Measurements from ENCODE around the gene PPP1R14D.

DNA sequence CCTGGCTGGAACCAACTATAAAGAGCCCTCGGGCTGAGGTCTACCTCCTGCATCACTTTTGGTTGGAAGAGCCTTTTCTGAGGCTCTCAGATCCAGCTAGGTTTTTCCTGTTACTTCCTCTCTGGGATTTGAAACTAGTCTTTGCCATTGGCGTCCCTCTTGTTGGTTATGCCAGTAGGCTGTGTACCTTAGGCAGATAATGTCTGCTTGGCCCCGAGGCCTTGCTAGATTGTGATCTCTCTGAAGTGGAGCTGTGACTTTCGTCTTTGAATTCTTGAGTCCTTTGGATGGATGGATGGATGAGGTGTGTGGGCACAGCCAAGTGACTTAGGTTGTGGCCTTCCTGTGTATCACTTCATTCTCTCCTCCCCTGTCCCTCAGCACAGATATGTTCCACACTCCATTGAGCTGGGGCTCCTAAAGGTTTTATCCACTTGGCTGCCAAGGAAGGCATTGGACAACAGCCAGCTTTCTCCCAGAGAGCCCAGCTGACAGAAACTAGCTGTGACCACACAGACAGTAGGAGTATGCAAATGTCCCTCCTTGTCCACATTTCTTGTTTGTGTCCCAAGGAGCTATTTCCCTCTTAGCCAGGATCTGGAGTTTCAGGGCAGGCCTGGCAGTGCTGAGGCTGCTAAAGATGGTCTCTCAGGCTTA is 13.3 kb downstream of the PPP1R14D start:
- no peak for TF ChIP-seq SIN3A (IDR thresholded peaks at IDR 0.05; ENCODE audit: low read depth)
- no peak for TF ChIP-seq EZH2phosphoT487 (IDR thresholded peaks at IDR 0.05; ENCODE audit: borderline replicate concordance)
- TF ChIP-seq YY1 (IDR thresholded peaks at IDR 0.05; ENCODE audit: extremely low read depth, insufficient replicate concordance, low read depth, low read length), result no peak
- TF ChIP-seq SRF (IDR thresholded peaks at IDR 0.05; ENCODE audit: low read depth), result no peak
- TF ChIP-seq CTCF (IDR thresholded peaks at IDR 0.05 in 2 of 3, conservative IDR thresholded peaks at IDR 0.05 in 1 of 3; ENCODE audit: borderline replicate concordance in 1 of 3, insufficient read depth in 1 of 3, low read depth in 2 of 3, low read length in 2 of 3), result no peak
- TF ChIP-seq, protein P1, sequence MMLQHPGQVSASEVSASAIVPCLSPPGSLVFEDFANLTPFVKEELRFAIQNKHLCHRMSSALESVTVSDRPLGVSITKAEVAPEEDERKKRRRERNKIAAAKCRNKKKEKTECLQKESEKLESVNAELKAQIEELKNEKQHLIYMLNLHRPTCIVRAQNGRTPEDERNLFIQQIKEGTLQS (IDR thresholded peaks at IDR 0.05), result no peak

Measured in HCT116 (cell line).